Endodermal cell (in vitro differentiated cells): ENCODE measurements around the gene SPACA9. TPM values are rescaled to one million over a fixed set of nuclear protein-coding genes. Genes with fewer than 3 reads are reported as not detected.

Experiments
- DNase-seq: peaks from one replicate; pipeline ENCODE4 v3.0.0-alpha.2; 2017
- H3K27ac ChIP-seq: 2 replicates; pipeline ENCODE4 v1.5.1; 2013; ENCODE audit warnings: mild to moderate bottlenecking, low read depth, low read length, moderate library complexity
- H3K27me3 ChIP-seq: 2 replicates; pipeline ENCODE4 v1.6.1; 2013; ENCODE audit warnings: mild to moderate bottlenecking, low read length, moderate library complexity; ENCODE audit not compliant: insufficient read depth, control insufficient read depth, poor library complexity, severe bottlenecking
- H3K36me3 ChIP-seq: 2 replicates; pipeline ENCODE4 v1.7.0; 2013; ENCODE audit warnings: mild to moderate bottlenecking, low read length, moderate library complexity; ENCODE audit not compliant: control insufficient read depth, insufficient read depth
- H3K4me1 ChIP-seq: one replicate; pipeline ENCODE4 v1.7.0; 2013; ENCODE audit warnings: low read length; ENCODE audit not compliant: control insufficient read depth, insufficient read depth
- H3K4me3 ChIP-seq: 2 replicates; pipeline ENCODE4 v1.5.1; 2013; ENCODE audit warnings: mild to moderate bottlenecking, low read length, moderate library complexity
- H3K9ac ChIP-seq: 2 replicates; pipeline ENCODE4 v1.6.1; 2013; ENCODE audit warnings: mild to moderate bottlenecking, low read length, moderate library complexity; ENCODE audit not compliant: poor library complexity, severe bottlenecking; ENCODE audit errors: extremely low read depth
- H3K9me3 ChIP-seq: 2 replicates; pipeline ENCODE4 v1.6.1; 2013; ENCODE audit warnings: mild to moderate bottlenecking, low read length, moderate library complexity; ENCODE audit not compliant: control insufficient read depth
- H3K27ac Mint-ChIP-seq: 2 replicates; pipeline ENCODE4 v1.8.0; 2020; ENCODE audit warnings: mixed read lengths
- H3K27me3 Mint-ChIP-seq: 2 replicates; pipeline ENCODE4 v1.8.0; 2021; ENCODE audit warnings: mild to moderate bottlenecking, mixed read lengths; ENCODE audit not compliant: insufficient read depth
- H3K36me3 Mint-ChIP-seq: 2 replicates; pipeline ENCODE4 v1.8.0; 2020; ENCODE audit warnings: low read depth, mixed read lengths
- H3K4me1 Mint-ChIP-seq: 2 replicates; pipeline ENCODE4 v1.8.0; 2020; ENCODE audit warnings: mixed read lengths
- H3K4me3 Mint-ChIP-seq: 2 replicates; pipeline ENCODE4 v1.8.0; 2020; ENCODE audit warnings: mild to moderate bottlenecking, moderate library complexity, mixed read lengths
- H3K9me3 Mint-ChIP-seq: 2 replicates; pipeline ENCODE4 v1.8.0; 2020; ENCODE audit warnings: mild to moderate bottlenecking, mixed read lengths
- CTCF ChIP-seq: fragments of 200-600 bp; sonication (generic); conservative IDR thresholded peaks from 2 replicates; pipeline ENCODE4 v1.5.0; 2021; ENCODE audit warnings: antibody characterized with exemption, mild to moderate bottlenecking
- WGBS, 2 experiments: methylation state at CpG; one replicate each; pipeline versions ENCODE4 v1.1.5 to v1.1.7; 2013; ENCODE audit warnings: missing lambda C conversion rate in 2 of 2, mixed read lengths in 1 of 2; ENCODE audit not compliant: insufficient coverage in 1 of 2, insufficient read length in 1 of 2; 5-methylcytosine and 5-hydroxymethylcytosine counted together
- total RNA-seq, 2 donors: library from RNA; stranded (reverse); fragmentation: NEBNext Ultra II Directional in 1 of 2; extraction: Animal tissue kit (Norgen Biotek cat#: 25700) in 1 of 2; gene quantifications; 2 replicates in 1 of 2; 3 replicates in 1 of 2; pipeline ENCODE4 v1.2.1, GENCODE V29; 2021

The SPACA9 gene
- total RNA-seq, 2 donors from 2014 or later = 3.1 to 3.4 TPM

GRCh38 chr9:132880324-132880661, 1.6 kb downstream of the SPACA9 start:
- H3K27ac ChIP-seq = no peak overlapping the region

GRCh38 chr9:132881826-132882225, 3.1 kb downstream of the SPACA9 start:
- H3K27me3 Mint-ChIP-seq = peaks cover 14% of the 10 kb centered on the region
- H3K4me3 Mint-ChIP-seq = no peak overlapping the region
- 91 to 92% methylated on average over 6 of the region's 6 CpGs for WGBS, 2 experiments
- Histone ChIP-seq H3K27me3 (peaks cover 10% of the 10 kb centered on the region), H3K9me3 (no peaks in the 10 kb centered on the region), H3K27ac (no peak overlapping the region), H3K4me1 (no peaks in the 10 kb centered on the region), H3K36me3 (no peaks in the 10 kb centered on the region), H3K9ac (no peak overlapping the region), H3K4me3 (no peak overlapping the region)
- no peak overlapping the region for H3K27ac Mint-ChIP-seq
- H3K36me3 Mint-ChIP-seq = no peaks in the 10 kb centered on the region
- TF ChIP-seq CTCF = no peak
- no peaks in the 10 kb centered on the region for H3K9me3 Mint-ChIP-seq
- no peak for DNase-seq
- no peaks in the 10 kb centered on the region for H3K4me1 Mint-ChIP-seq

More at GRCh38 chr9:132880324-132880661, 1.6 kb downstream of the SPACA9 start:
- no peak overlapping the region for H3K4me3 ChIP-seq
- peaks cover 24% of the 10 kb centered on the region for H3K27me3 ChIP-seq
- no peaks in the 10 kb centered on the region for H3K36me3 ChIP-seq
- TF ChIP-seq CTCF = no peak
- no peaks in the 10 kb centered on the region for H3K9me3 ChIP-seq
- H3K4me3 Mint-ChIP-seq = no peak overlapping the region
- H3K27ac Mint-ChIP-seq = no peak overlapping the region
- no peaks in the 10 kb centered on the region for H3K4me1 ChIP-seq
- H3K9me3 Mint-ChIP-seq = no peaks in the 10 kb centered on the region
- 86 to 94% methylated on average over 5 to 7 of the region's 7 CpGs for WGBS, 2 experiments
- no peak for DNase-seq
- no peak overlapping the region for H3K9ac ChIP-seq
- H3K4me1 Mint-ChIP-seq = no peaks in the 10 kb centered on the region
- H3K27me3 Mint-ChIP-seq = peaks cover 30% of the 10 kb centered on the region
- H3K36me3 Mint-ChIP-seq = no peaks in the 10 kb centered on the region

GRCh38 chr9:132882616-132883015, 3.9 kb downstream of the SPACA9 start:
- Histone ChIP-seq H3K4me3 (no peak overlapping the region), H3K27ac (no peak overlapping the region), H3K36me3 (no peaks in the 10 kb centered on the region), H3K4me1 (no peaks in the 10 kb centered on the region), H3K9me3 (no peaks in the 10 kb centered on the region), H3K27me3 (peaks cover 2% of the 10 kb centered on the region), H3K9ac (no peak overlapping the region)
- no peaks in the 10 kb centered on the region for H3K9me3 Mint-ChIP-seq
- H3K4me1 Mint-ChIP-seq = no peaks in the 10 kb centered on the region
- 77 to 84% methylated on average over 6 of the region's 6 CpGs for WGBS, 2 experiments
- peaks cover 6% of the 10 kb centered on the region for H3K27me3 Mint-ChIP-seq
- H3K4me3 Mint-ChIP-seq = no peak overlapping the region
- DNase-seq = no peak
- no peaks in the 10 kb centered on the region for H3K36me3 Mint-ChIP-seq
- no peak for TF ChIP-seq CTCF
- H3K27ac Mint-ChIP-seq = no peak overlapping the region
